Head of caudate nucleus (tissue), 42 donors: ENCODE results near the gene SLC4A8.
"Not testable (repeated sequence)": the region's sequence is repeated elsewhere in the genome, so short reads cannot be mapped to it uniquely, and the experiment has no call there.

Source experiments
- DNase-seq, 42 donors: peaks; one replicate each; pipeline versions ENCODE4 v3.0.0 to v3.0.0-alpha.2; 2020 to 2021; ENCODE audit warnings: mixed read lengths in 7 of 42
- intact Hi-C: fragments of 100-400 bp; cut with DNase I; formaldehyde crosslinking; loops from one replicate; pipeline ENCODE4 v1.15.0; 2022

Gene SLC4A8

GRCh38 chr12:51455050-51455449 is 30.4 kb downstream of the SLC4A8 start:
- intact Hi-C loops, DNase-seq: not testable (repeated sequence)

- no peak for DNase-seq
- intact Hi-C loops = no loop called here
These were observed 34.0 kb downstream of the SLC4A8 start for GRCh38 chr12:51458635-51459034.

- no peak for DNase-seq
- intact Hi-C loops = no loop called here
These were observed 35.9 kb downstream of the SLC4A8 start for GRCh38 chr12:51460519-51460918.

GRCh38 chr12:51465491-51465890 is 40.9 kb downstream of the SLC4A8 start:
- DNase-seq = no peak
- intact Hi-C loops = no loop called here

- no peak for DNase-seq
- intact Hi-C loops = no loop called here
These were observed 45.5 kb downstream of the SLC4A8 start for GRCh38 chr12:51470116-51470515.

- peak in 5 of 42 donors; percentile 3 to 13 (median 7) for DNase-seq
- intact Hi-C loops = no loop called here
These were observed 46.7 kb downstream of the SLC4A8 start for GRCh38 chr12:51471111-51471864.

- intact Hi-C loops = no loop called here
- DNase-seq = no peak
These were observed 48.4 kb downstream of the SLC4A8 start for GRCh38 chr12:51472984-51473383.

- DNase-seq = no peak
- intact Hi-C loops = no loop called here
These were observed 49.3 kb downstream of the SLC4A8 start for GRCh38 chr12:51473947-51474346.

- DNase-seq = no peak
- intact Hi-C loops = no loop called here
These were observed 50.9 kb downstream of the SLC4A8 start for GRCh38 chr12:51475543-51475942.

- no peak for DNase-seq
- intact Hi-C loops = no loop called here
These were observed 56.3 kb downstream of the SLC4A8 start for GRCh38 chr12:51480978-51481377.

- no peak for DNase-seq
- intact Hi-C loops = no loop called here
These were observed 58.5 kb downstream of the SLC4A8 start for GRCh38 chr12:51482929-51483697.

GRCh38 chr12:51484119-51484518 is 59.5 kb downstream of the SLC4A8 start:
- intact Hi-C loops = no loop called here
- no peak for DNase-seq

- intact Hi-C loops = no loop called here
- DNase-seq = no peak
These were observed 63.6 kb downstream of the SLC4A8 start for GRCh38 chr12:51488281-51488680.

GRCh38 chr12:51493281-51493680 is 68.7 kb downstream of the SLC4A8 start:
- DNase-seq = no peak
- intact Hi-C loops = no loop called here

GRCh38 chr12:51496895-51497294 is 72.3 kb downstream of the SLC4A8 start:
- DNase-seq = no peak

GRCh38 chr12:51504851-51505250 is 80.2 kb downstream of the SLC4A8 start:
- intact Hi-C loops = no loop called here
- no peak for DNase-seq

More at GRCh38 chr12:51496895-51497294, 72.3 kb downstream of the SLC4A8 start:
- intact Hi-C loops = no loop called here

GRCh38 chr12:51505360-51506105 is 80.9 kb downstream of the SLC4A8 start:
- no peak for DNase-seq
- intact Hi-C loops = no loop called here

- intact Hi-C loops = no loop called here
- DNase-seq = peak in 6 of 42 donors; percentile 15 to 52 (median 26)
These were observed 82.5 kb downstream of the SLC4A8 start for GRCh38 chr12:51507178-51507577.

- DNase-seq = no peak
- intact Hi-C loops = no loop called here
These were observed 83.7 kb downstream of the SLC4A8 start for GRCh38 chr12:51508285-51508684.
